Measurements from ENCODE around the gene PAOX. TPM values are rescaled to one million over a fixed set of nuclear protein-coding genes. Genes with fewer than 3 reads are reported as not detected.
A peak's percentile ranks its signal among the peaks of the same experiment; 100 is the strongest.

Gene PAOX
- total RNA-seq, 1 donor, result 7.8 TPM

DNA sequence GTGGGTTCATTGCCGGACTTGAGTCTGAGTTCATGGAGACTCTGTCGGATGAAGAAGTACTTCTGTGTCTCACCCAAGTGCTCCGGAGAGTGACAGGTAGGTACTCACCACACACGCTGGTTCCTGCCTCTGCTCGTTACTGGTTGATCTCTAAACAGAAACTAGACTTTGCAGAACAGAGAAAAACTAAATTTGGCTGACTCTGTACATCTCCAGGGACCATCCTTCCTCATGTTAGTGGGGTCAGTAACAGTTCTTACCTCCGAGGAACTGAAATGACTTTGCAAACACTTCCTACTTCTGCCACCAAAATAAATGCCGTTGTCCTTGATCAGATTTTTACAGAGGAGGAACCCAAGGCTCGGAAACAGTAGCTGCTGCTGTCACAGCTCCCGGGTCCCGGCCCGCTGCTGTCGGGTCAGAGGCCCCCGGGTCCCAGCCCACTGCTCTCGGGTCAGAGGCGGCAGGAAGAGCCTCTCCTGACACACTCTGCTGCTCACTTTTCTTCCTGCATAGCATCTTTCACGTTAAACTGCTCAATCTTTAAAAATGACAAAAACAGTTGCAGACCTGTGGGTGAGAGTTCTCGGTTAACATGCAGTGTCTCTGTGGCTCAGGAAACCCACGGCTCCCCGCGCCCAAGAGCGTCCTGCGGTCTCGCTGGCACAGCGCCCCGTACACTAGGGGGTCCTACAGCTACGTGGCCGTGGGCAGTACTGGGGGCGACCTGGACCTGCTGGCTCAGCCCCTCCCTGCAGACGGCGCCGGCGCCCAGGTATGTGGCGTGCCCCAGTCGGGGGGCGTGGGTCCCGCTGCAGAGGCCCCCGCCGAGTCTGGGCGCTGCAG is 10.1 kb downstream of the PAOX start:
- TF ChIP-seq, protein P1, sequence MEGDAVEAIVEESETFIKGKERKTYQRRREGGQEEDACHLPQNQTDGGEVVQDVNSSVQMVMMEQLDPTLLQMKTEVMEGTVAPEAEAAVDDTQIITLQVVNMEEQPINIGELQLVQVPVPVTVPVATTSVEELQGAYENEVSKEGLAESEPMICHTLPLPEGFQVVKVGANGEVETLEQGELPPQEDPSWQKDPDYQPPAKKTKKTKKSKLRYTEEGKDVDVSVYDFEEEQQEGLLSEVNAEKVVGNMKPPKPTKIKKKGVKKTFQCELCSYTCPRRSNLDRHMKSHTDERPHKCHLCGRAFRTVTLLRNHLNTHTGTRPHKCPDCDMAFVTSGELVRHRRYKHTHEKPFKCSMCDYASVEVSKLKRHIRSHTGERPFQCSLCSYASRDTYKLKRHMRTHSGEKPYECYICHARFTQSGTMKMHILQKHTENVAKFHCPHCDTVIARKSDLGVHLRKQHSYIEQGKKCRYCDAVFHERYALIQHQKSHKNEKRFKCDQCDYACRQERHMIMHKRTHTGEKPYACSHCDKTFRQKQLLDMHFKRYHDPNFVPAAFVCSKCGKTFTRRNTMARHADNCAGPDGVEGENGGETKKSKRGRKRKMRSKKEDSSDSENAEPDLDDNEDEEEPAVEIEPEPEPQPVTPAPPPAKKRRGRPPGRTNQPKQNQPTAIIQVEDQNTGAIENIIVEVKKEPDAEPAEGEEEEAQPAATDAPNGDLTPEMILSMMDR (IDR thresholded peaks at IDR 0.05; ENCODE audit: insufficient read depth, low read depth, low read length), result no peak
- DNase-seq (ENCODE audit: low read depth), result no peak
- H3K4me3 ChIP-seq (ENCODE audit: low read depth, low read length), result no peak overlapping the region

DNA sequence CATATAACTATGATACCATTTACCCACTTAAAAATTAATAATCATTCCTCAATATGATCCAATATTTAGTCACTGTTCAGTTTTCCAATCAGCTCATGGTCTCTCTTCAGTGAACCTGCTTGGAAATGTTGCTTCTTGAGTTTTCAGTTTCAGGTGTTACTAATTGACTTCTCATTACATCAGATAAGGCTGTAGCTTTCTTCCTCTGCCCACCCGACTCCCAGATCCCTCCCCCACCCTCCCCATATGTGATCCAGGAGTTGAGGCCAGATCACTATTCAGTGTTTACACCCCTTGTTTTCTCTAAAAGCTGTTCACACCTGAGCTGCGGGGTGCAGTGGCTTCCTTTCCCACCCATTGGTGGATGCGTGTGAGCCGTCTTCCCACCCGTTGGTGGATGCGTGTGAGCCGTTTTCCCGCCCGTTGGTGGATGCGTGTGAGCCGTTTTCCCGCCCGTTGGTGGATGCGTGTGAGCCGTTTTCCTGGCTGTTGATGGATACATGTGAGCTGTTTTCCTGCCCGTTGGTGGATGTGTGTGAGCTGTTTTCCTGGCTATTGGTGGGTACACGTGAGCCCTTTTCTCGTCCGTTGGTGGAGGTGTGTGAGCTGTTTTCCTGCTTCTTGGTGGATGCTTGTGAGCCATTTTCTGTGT is 11.7 kb downstream of the PAOX start:
- DNase-seq (ENCODE audit: low read depth), result no peak
- no peak overlapping the region for H3K4me3 ChIP-seq (ENCODE audit: low read depth, low read length)
- TF ChIP-seq, protein P1 (IDR thresholded peaks at IDR 0.05; ENCODE audit: insufficient read depth, low read depth, low read length), result no peak

DNA sequence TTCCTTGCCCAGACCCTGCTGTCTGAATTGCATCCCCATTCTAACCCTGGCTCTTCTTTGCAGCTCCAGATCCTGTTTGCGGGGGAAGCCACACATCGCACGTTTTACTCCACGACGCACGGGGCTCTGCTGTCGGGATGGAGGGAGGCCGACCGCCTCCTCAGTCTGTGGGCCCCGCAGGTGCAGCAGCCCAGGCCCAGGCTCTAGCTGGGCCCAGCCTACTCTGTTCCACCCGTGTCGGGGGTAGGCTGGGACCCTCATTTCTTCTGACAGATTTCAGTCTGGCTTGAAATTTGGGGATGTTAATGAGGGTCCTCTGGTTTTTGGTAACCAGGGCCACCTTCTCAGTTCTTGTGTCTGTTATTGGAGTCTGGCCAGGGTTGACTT is 12.2 kb downstream of the PAOX start:
- no peak overlapping the region for H3K4me3 ChIP-seq (ENCODE audit: low read depth, low read length)
- DNase-seq (ENCODE audit: low read depth), result no peak
- TF ChIP-seq, protein P1 (IDR thresholded peaks at IDR 0.05; ENCODE audit: insufficient read depth, low read depth, low read length), result no peak

DNA sequence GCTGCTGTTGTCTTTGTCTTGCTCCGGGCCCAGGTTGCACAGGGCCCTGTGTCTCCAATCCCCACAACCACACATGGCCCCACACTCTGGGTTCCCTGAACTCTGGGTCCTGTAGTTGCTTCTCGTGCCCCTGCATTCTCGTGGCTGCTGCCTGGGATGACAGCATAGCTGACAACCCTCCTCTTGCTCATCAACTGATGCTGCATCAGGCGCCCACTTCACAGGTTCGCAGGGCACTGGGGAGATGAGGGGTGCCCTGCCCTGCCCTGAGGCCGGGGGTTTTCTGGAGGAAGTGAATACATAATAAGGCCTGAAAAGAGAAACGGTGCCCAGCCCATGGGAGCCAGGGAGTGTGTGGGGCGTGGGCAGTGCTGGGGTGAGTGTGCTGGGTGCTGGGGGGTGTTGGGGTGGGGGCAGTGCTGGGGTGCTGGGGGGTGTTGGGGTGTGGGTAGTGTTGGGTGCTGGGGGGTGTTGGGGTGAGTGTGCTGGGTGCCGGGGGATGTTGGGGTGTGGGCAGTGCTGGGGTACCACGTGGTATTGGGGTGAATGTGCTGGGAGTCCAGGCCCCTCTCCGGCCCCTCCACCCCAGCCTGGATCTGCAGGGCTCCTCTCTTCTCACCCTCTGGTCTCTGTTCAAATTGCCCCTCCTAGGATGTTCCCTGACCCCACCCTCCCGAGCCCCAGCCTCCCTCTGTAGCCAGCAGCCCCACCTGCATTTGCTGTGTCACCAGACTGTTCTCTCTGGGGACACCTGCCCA is 12.9 kb downstream of the PAOX start:
- TF ChIP-seq, protein P1 (IDR thresholded peaks at IDR 0.05; ENCODE audit: insufficient read depth, low read depth, low read length), result no peak
- no peak overlapping the region for H3K4me3 ChIP-seq (ENCODE audit: low read depth, low read length)
- DNase-seq (ENCODE audit: low read depth), result no peak

DNA sequence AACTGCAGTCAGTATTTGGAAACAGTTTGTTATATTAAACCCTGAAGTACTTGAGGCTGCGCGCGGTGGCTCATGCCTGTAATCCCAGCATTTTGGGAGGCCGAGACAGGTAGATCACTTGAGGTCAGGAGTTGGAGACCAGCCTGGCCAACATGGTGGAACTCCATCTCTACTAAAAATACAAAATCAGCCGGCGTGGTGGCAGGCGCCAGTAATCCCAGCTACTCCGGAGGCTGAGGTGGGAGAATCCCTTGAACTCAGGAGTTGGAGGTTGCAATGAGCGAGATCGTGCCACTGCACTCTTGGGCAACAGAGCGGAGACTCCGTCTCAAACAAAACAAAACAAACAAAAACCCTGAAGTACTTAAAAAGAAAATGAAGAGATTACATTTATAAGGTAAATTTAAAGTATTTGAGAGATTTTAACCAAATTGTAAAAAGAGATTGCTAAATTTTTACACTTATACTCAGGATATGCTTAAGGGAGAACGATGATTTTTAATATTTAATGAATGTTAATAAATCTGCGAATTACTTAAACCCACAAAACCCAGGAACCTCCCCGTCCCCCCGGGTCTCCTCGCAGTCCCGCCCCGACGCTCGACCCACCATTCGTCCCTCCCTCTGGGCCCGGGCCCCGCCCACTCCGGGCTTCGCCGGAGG is 14.5 kb downstream of the PAOX start:
- TF ChIP-seq, protein P1 (IDR thresholded peaks at IDR 0.05; ENCODE audit: insufficient read depth, low read depth, low read length), result no peak
- peak overlapping the region; percentile 42 for H3K4me3 ChIP-seq (ENCODE audit: low read depth, low read length)
- DNase-seq (ENCODE audit: low read depth), result no peak

DNA sequence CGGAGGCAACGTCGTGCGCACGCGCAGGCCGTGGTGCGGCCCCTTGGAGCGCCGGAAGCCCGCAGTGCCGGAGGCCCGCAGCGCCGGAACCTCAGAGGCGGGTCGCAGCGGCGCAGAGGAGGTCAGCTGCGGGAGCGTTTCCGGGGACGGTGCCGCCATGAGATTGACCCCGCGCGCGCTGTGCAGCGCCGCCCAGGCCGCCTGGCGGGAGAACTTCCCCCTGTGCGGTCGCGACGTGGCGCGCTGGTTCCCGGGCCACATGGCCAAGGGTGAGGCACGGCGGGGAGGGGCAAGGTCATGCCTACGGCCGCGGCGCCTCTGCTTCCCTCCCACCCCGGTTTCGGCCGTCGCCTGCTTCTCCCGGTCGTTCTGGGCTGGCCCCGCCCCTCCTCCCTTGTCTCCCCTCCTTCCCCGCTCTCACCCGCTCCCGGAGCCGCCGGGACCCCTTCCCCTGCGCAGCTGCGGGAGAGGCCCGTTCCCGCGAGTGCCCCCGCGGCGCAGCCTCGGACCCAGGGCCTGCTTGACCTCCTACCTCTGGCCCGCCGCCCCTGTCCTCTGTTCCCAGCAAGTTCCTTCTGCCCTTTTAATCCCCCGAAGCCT is 15.1 kb downstream of the PAOX start, which contains the start of gene MTG1:
MTG1 (plus strand) TSS at position 94 of the 600 bp plus-strand sequence; CDS start at position 158, 64 bp downstream.
- H3K4me3 ChIP-seq (ENCODE audit: low read depth, low read length), result peak within 1 kb of the TSS; percentile 95
- DNase-seq (ENCODE audit: low read depth), result peak; percentile 92
- TF ChIP-seq, protein P1 (IDR thresholded peaks at IDR 0.05; ENCODE audit: insufficient read depth, low read depth, low read length), result peak; percentile 5
